ENCODE data around the gene ARMC9. TPM values are rescaled to one million over a fixed set of nuclear protein-coding genes. Genes with fewer than 3 reads are reported as not detected.

Gene ARMC9
- total RNA-seq, 1 experiment from 2014 or later: 42.7 TPM

DNA sequence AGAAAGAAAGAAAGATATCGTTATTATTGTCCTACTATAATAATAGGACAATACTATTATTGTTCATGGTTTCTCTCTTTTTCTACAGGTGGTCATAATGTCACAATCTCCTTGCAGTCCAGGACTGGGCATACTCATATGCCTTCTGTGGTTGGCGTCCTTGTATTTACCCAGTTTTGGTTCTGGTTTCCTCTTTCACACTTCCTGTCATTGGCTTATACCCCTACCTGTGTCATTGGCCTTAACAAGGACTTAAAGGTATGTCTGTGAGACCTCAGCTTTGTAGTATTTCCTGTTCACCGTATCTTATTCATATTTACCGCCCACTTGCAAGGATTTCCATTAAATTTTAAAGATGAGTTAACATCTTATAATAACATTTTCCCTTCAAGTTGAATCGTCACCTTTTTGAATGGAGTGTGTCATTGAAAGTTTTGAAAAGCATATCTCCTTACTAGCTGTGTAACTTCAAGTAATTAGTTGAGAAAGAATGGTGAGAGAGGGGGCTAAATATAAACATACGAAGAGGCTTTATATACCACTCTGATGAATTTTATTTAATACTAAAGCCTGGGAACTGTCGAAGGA, 37.1 kb upstream of the ARMC9 start:
- ATAC-seq (no peak), DNase-seq (ENCODE audit: low read depth, low spot score) (no peak)
- intact Hi-C loops (cut with micrococcal nuclease; ENCODE audit: unreplicated experiment): no loop called here
- Histone ChIP-seq H3K4me3 (ENCODE audit: low read depth in 2 of 2, low read length in 2 of 2) (no peak overlapping the region), H3K4me1 (ENCODE audit: control insufficient read depth, insufficient read depth, low read length) (peaks cover 12% of the 10 kb centered on the region), H3K27ac (ENCODE audit: low read length) (peak overlapping the region; percentile 66), H3K27me3 (ENCODE audit: control insufficient read depth, insufficient read depth, low read length) (no peaks in the 10 kb centered on the region), H3K36me3 (ENCODE audit: control insufficient read depth, insufficient read depth, low read length) (peaks cover 53% of the 10 kb centered on the region), H3K9me3 (ENCODE audit: control insufficient read depth, insufficient read depth, low read depth, low read length) (no peaks in the 10 kb centered on the region)
- ChIA-PET POLR2A (no interaction called here), CTCF (no interaction called here)
- TF ChIP-seq TCF7L2 (IDR thresholded peaks at IDR 0.05; ENCODE audit: low read depth, low read length) (no peak), POLR2AphosphoS5 (IDR thresholded peaks at IDR 0.05; ENCODE audit: low read depth, low read length) (no peak)
- TF ChIP-seq, protein P1, sequence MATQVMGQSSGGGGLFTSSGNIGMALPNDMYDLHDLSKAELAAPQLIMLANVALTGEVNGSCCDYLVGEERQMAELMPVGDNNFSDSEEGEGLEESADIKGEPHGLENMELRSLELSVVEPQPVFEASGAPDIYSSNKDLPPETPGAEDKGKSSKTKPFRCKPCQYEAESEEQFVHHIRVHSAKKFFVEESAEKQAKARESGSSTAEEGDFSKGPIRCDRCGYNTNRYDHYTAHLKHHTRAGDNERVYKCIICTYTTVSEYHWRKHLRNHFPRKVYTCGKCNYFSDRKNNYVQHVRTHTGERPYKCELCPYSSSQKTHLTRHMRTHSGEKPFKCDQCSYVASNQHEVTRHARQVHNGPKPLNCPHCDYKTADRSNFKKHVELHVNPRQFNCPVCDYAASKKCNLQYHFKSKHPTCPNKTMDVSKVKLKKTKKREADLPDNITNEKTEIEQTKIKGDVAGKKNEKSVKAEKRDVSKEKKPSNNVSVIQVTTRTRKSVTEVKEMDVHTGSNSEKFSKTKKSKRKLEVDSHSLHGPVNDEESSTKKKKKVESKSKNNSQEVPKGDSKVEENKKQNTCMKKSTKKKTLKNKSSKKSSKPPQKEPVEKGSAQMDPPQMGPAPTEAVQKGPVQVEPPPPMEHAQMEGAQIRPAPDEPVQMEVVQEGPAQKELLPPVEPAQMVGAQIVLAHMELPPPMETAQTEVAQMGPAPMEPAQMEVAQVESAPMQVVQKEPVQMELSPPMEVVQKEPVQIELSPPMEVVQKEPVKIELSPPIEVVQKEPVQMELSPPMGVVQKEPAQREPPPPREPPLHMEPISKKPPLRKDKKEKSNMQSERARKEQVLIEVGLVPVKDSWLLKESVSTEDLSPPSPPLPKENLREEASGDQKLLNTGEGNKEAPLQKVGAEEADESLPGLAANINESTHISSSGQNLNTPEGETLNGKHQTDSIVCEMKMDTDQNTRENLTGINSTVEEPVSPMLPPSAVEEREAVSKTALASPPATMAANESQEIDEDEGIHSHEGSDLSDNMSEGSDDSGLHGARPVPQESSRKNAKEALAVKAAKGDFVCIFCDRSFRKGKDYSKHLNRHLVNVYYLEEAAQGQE (IDR thresholded peaks at IDR 0.05; ENCODE audit: insufficient read depth in 1 of 2, low read depth in 2 of 2, low read length in 1 of 2): no peak
- no TSS peak for BruUV-seq (replicated peaks)
- in situ Hi-C loops (cut with HindIII; ENCODE audit: low pct_unique_long_range_greater_than_20kb, low sequenced_read_pairs): no loop called here

DNA sequence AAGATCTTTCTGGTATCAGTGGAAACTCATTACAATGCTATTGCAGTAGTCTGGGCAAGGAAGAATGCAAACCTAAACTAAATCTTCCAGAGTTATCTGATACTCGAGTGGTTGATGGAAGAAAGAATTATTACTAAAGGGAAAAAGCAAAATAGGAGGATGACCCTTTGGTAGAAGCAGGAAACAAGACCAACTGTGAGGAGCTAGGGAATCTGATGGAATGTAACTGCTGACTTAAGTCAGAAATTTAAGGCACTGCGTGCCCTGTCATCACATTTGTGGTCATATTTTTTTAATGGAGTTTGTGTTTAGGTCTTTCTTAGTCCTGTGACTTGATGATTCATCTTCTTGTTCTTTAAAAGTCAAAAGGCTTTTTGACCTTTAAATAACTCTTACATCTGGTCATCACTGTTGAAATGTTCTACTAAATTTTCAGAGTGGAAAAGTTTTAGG, 36.5 kb upstream of the ARMC9 start:
- Histone ChIP-seq H3K9me3 (ENCODE audit: control insufficient read depth, insufficient read depth, low read depth, low read length) (no peaks in the 10 kb centered on the region), H3K4me1 (ENCODE audit: control insufficient read depth, insufficient read depth, low read length) (peaks cover 12% of the 10 kb centered on the region), H3K27me3 (ENCODE audit: control insufficient read depth, insufficient read depth, low read length) (no peaks in the 10 kb centered on the region), H3K36me3 (ENCODE audit: control insufficient read depth, insufficient read depth, low read length) (peaks cover 52% of the 10 kb centered on the region), H3K27ac (ENCODE audit: low read length) (peak overlapping the region; percentile 66), H3K4me3 (ENCODE audit: low read depth in 2 of 2, low read length in 2 of 2) (no peak overlapping the region)
- ChIA-PET POLR2A (no interaction called here), CTCF (no interaction called here)
- intact Hi-C loops (cut with micrococcal nuclease; ENCODE audit: unreplicated experiment): no loop called here
- TF ChIP-seq, protein P1 (IDR thresholded peaks at IDR 0.05; ENCODE audit: insufficient read depth in 1 of 2, low read depth in 2 of 2, low read length in 1 of 2): no peak
- TF ChIP-seq SIN3A (IDR thresholded peaks at IDR 0.05; ENCODE audit: borderline replicate concordance, insufficient read depth, low read depth, low read length): no peak
- TF ChIP-seq TCF7L2 (IDR thresholded peaks at IDR 0.05; ENCODE audit: low read depth, low read length): no peak
- no peak for TF ChIP-seq POLR2AphosphoS5 (IDR thresholded peaks at IDR 0.05; ENCODE audit: low read depth, low read length)
- TF ChIP-seq, protein P2, sequence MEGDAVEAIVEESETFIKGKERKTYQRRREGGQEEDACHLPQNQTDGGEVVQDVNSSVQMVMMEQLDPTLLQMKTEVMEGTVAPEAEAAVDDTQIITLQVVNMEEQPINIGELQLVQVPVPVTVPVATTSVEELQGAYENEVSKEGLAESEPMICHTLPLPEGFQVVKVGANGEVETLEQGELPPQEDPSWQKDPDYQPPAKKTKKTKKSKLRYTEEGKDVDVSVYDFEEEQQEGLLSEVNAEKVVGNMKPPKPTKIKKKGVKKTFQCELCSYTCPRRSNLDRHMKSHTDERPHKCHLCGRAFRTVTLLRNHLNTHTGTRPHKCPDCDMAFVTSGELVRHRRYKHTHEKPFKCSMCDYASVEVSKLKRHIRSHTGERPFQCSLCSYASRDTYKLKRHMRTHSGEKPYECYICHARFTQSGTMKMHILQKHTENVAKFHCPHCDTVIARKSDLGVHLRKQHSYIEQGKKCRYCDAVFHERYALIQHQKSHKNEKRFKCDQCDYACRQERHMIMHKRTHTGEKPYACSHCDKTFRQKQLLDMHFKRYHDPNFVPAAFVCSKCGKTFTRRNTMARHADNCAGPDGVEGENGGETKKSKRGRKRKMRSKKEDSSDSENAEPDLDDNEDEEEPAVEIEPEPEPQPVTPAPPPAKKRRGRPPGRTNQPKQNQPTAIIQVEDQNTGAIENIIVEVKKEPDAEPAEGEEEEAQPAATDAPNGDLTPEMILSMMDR (IDR thresholded peaks at IDR 0.05): no peak
- in situ Hi-C loops (cut with HindIII; ENCODE audit: low pct_unique_long_range_greater_than_20kb, low sequenced_read_pairs): no loop called here
- no TSS peak for BruUV-seq (replicated peaks)
- DNase-seq (ENCODE audit: low read depth, low spot score) (peak; percentile 81), ATAC-seq (peak; percentile 87)
